ENCODE results near the gene INS. TPM values are rescaled to one million over a fixed set of nuclear protein-coding genes. Genes with fewer than 3 reads are reported as not detected.
"Not testable (repeated sequence)": the region's sequence is repeated elsewhere in the genome, so short reads cannot be mapped to it uniquely, and the experiment has no call there.

Gene INS
- total RNA-seq, 4 donors from 2014 or later, result not detected

DNA sequence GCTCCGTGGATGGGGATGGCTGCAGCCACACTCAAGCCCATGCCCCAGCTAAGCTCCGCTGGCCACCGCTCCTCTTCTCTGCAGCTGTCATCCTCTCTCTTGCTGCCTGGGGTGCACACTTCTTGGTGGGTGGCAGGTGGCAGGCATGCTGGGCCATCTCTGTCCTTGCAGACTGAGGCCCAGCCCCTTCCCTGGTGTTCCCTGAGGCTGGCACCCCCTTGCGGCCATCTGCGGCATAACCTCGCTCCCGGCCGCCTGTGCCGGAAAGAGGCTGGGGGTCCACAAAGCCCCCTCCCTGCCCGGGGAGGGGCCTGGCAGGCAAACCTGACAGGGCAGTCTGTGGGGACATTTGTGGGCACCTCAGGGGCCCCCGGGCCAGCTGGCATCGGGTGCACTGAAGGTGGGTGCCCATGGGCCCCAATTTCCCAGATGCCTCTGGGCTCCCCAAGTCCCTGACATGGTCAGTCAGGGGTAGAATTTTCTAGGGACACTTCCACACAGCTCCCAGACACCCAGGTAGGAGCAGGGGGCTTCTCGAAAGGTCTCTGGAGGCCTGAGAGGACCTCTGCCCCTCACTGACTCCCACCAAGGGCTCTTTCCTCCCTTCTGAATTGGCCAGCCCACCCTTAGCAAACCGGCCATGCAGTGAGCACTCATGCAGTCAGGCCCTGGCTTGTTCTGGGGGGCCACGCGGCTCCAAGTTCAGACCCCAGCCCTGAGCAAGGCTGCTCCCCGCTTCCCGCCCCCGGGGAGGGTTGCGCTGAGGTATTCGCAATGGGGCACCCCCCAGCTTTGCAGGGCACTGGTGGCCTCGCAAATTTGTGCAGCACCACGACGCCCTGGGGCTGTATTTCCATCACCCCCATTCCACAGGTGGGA, 34.1 kb upstream of the INS start:
- WGBS, 2 donors (ENCODE audit: low coverage in 1 of 2), result 59% methylated on average over 3 of the region's 24 CpGs; no CpG with 5 or more reads in 1 of the 2 donors
- Histone ChIP-seq H3K4me1 (no peaks in the 10 kb centered on the region), H3K27me3 (peaks cover 57% of the 10 kb centered on the region), H3K9me3 (no peaks in the 10 kb centered on the region), H3K36me3 (no peaks in the 10 kb centered on the region), H3K4me3 (no peak overlapping the region), H3K27ac (no peak overlapping the region)
- no peak for ATAC-seq
- TF ChIP-seq, protein P1, sequence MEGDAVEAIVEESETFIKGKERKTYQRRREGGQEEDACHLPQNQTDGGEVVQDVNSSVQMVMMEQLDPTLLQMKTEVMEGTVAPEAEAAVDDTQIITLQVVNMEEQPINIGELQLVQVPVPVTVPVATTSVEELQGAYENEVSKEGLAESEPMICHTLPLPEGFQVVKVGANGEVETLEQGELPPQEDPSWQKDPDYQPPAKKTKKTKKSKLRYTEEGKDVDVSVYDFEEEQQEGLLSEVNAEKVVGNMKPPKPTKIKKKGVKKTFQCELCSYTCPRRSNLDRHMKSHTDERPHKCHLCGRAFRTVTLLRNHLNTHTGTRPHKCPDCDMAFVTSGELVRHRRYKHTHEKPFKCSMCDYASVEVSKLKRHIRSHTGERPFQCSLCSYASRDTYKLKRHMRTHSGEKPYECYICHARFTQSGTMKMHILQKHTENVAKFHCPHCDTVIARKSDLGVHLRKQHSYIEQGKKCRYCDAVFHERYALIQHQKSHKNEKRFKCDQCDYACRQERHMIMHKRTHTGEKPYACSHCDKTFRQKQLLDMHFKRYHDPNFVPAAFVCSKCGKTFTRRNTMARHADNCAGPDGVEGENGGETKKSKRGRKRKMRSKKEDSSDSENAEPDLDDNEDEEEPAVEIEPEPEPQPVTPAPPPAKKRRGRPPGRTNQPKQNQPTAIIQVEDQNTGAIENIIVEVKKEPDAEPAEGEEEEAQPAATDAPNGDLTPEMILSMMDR (IDR thresholded peaks at IDR 0.05), result peak in 3 of 4 experiments; percentile 42 to 74 (median 61)
- TF ChIP-seq POLR2AphosphoS5 (IDR thresholded peaks at IDR 0.05), result no peak

DNA sequence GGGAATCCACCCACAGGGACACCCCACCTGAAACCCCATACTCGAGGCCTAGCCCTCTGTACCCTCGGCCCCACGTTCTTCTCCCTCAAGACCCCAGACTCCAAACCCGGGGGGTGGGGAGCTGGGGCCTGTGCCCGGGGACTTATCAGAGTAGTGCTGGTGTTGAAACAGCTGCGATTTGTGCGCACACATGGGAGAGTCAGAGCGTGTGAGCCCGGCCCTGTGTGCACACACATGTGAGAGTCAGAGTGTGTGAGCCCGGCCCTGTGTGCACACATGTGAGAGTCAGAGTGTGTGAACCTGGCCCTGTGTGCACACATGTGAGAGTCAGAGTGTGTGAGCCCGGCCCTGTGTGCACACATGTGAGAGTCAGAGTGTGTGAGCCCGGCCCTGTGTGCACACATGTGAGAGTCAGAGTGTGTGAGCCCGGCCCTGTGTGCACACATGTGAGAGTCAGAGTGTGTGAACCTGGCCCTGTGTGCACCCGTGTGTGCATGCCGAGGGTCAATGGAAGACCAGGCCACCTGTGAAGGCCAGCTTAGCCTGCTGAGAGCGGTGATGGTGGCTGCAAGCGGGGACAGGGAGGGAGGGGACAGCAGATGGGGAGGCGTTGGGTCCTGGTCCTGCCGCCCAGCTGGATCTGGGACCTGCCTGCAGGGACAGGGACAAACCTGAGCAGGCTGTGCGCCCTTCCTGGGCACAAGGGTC, 33.0 kb upstream of the INS start:
- peaks cover 67% of the 10 kb centered on the region for H3K27me3 ChIP-seq
- H3K27ac ChIP-seq, H3K36me3 ChIP-seq, H3K4me3 ChIP-seq, H3K4me1 ChIP-seq, H3K9me3 ChIP-seq, ATAC-seq: not testable (repeated sequence)
- no CpG with 5 or more reads among the region's 20 CpGs for WGBS, 2 donors (ENCODE audit: low coverage in 1 of 2)

DNA sequence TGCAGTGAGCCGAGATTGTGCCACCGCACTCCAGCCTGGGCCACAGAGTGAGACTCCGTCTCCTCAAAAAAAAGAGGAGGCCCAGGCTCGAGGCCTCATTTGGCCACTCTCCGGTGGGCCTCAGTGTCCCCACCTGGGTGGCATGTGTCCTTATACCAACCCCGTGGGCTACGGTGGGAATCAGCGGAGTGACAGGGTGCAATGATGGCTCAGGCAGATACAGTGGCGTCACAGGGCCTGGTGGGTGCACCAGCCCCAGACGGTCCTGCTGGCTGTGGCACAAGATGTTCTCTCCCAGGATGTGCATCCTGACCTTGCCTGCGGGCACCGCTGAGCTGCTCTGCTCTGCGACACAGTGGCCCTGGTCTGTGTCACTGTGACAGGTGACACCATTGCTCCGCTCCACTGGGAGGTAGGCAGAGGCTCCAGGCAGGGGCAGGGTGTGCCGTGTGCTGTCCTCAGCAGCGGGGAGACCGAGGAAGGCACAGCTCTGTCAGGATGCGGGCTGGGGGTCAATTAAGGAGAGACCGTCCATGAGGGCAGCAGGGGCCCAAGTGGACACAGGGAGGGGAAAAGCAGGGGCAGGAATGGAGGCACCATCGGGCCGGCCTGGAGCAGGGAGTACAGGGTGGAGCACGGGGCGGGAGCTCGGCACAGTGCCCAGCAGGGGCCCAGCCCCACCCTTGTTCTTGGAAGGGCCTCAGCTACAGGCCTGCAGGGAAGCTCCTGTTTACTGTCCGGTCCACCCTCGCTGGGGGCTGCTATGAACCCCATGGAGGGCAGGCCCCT, 32.3 kb upstream of the INS start:
- Histone ChIP-seq H3K36me3 (no peaks in the 10 kb centered on the region), H3K4me1 (no peaks in the 10 kb centered on the region), H3K9me3 (no peaks in the 10 kb centered on the region), H3K4me3 (no peak overlapping the region), H3K27me3 (peaks cover 75% of the 10 kb centered on the region), H3K27ac (no peak overlapping the region)
- 57 to 100% methylated on average over 2 to 5 of the region's 26 CpGs for WGBS, 2 donors (ENCODE audit: low coverage in 1 of 2)
- ATAC-seq, result no peak
- no peak for TF ChIP-seq POLR2AphosphoS5 (IDR thresholded peaks at IDR 0.05)
- TF ChIP-seq, protein P1 (IDR thresholded peaks at IDR 0.05), result no peak
- no peak for TF ChIP-seq POLR2A (IDR thresholded peaks at IDR 0.05)
- TF ChIP-seq EP300 (IDR thresholded peaks at IDR 0.05), result no peak

DNA sequence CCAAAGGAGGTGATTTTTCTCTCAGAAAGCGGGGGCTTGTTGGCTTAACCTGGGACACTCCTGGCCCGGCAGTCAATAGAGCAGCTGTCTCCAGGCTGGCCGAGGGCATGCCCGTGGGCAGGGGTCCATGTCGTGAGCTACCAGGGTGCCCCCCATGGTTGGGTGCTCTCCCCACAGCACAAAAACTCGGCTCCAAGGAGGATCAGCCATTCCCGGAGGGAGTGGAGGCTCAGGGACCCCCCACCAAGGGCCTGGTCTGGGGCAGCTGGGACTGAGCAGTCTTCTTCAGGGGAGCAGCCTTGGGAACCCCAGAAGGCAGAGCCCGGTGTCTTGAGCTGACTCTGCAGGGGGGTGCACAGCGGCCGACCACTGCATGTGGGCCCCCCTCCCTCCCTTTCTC, 31.4 kb upstream of the INS start:
- no peak for ATAC-seq
- Histone ChIP-seq H3K36me3 (no peaks in the 10 kb centered on the region), H3K27me3 (peaks cover 83% of the 10 kb centered on the region), H3K9me3 (no peaks in the 10 kb centered on the region), H3K4me3 (no peak overlapping the region), H3K4me1 (no peaks in the 10 kb centered on the region), H3K27ac (no peak overlapping the region)
- TF ChIP-seq POLR2AphosphoS5 (IDR thresholded peaks at IDR 0.05), result no peak
- TF ChIP-seq, protein P1 (IDR thresholded peaks at IDR 0.05), result no peak
- TF ChIP-seq POLR2A (IDR thresholded peaks at IDR 0.05), result no peak
- no peak for TF ChIP-seq EP300 (IDR thresholded peaks at IDR 0.05)
- WGBS, 2 donors (ENCODE audit: low coverage in 1 of 2), result no CpG with 5 or more reads among the region's 10 CpGs

DNA sequence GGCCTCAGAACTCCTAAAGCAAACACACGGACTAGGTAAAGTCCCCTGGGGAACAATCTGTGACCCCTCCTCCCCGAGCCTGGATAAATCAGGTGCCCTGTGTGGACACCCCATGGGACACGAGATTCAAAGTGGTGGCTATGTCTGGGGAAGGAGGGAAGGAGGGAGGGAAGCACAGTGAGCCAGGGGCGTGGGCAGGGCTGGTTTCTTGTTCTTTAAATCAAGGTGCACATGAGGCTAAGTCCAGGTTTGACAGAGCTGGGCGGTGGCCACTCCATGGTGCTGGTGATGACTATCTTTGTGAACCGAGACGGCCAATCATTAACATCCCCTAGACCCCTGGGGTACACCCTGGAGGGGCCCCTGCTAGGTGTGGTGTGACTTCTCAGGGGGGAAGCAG, 30.9 kb upstream of the INS start:
- no peaks in the 10 kb centered on the region for H3K4me1 ChIP-seq
- H3K9me3 ChIP-seq, result no peaks in the 10 kb centered on the region
- 60 to 74% methylated on average over 1 to 6 of the region's 7 CpGs for WGBS, 2 donors (ENCODE audit: low coverage in 1 of 2)
- peaks cover 89% of the 10 kb centered on the region for H3K27me3 ChIP-seq
- H3K4me3 ChIP-seq, result no peak overlapping the region
- TF ChIP-seq POLR2A (IDR thresholded peaks at IDR 0.05) (no peak), EP300 (IDR thresholded peaks at IDR 0.05) (no peak), POLR2AphosphoS5 (IDR thresholded peaks at IDR 0.05) (no peak)
- TF ChIP-seq, protein P1 (IDR thresholded peaks at IDR 0.05), result no peak
- no peak overlapping the region for H3K27ac ChIP-seq
- no peak for ATAC-seq
- no peaks in the 10 kb centered on the region for H3K36me3 ChIP-seq
